GM20431 (cell line): ENCODE measurements around the gene NAB2.
"Not testable (repeated sequence)": the region's sequence is repeated elsewhere in the genome, so short reads cannot be mapped to it uniquely, and the experiment has no call there.

Source experiments
- in situ Hi-C: fragments of 300-500 bp; cut with MseI, MboI; formaldehyde crosslinking; loops from one replicate; pipeline ENCODE4 v1.15.0; 2020; ENCODE audit warnings: low sequenced_read_pairs; ENCODE audit not compliant: unreplicated experiment

NAB2 gene

GRCh38 chr12:57109207-57110103 lies 20.5 kb downstream of the NAB2 start:
- in situ Hi-C loops = loop anchor here (10.0 kb wide), 1 partner anchor 95 kb away; the partner anchor contains the start of gene TAC3

GRCh38 chr12:57110104-57111030 lies 21.5 kb downstream of the NAB2 start:
- in situ Hi-C loops = loop anchor here (10.0 kb wide), 1 partner anchor 96 kb away; the partner anchor contains the start of gene TAC3

GRCh38 chr12:57111031-57111734 lies 22.3 kb downstream of the NAB2 start, which contains the start of gene STAT6:
Gene STAT6 (minus strand): TSS chr12:57111362. CDS start chr12:57108278, 3,084 bp downstream.
- in situ Hi-C loops = loop anchor here (10.0 kb wide), 1 partner anchor 96 kb away; the partner anchor contains the start of gene TAC3

GRCh38 chr12:57112492-57113294 lies 23.8 kb downstream of the NAB2 start:
- in situ Hi-C loops = loop anchor here (10.0 kb wide), 1 partner anchor 98 kb away; the partner anchor contains the start of gene TAC3

GRCh38 chr12:57116580-57117281 lies 27.8 kb downstream of the NAB2 start:
- in situ Hi-C loops = loop anchor here (10.0 kb wide), 1 partner anchor 102 kb away; the partner anchor contains the start of gene TAC3

- in situ Hi-C loops = loop anchor here (10.0 kb wide), 1 partner anchor 104 kb away; the partner anchor contains the start of gene TAC3
These were observed 29.9 kb downstream of the NAB2 start for GRCh38 chr12:57118711-57119271.

GRCh38 chr12:57119294-57120085 lies 30.6 kb downstream of the NAB2 start:
- in situ Hi-C loops = loop anchor here (10.0 kb wide), 1 partner anchor 105 kb away; the partner anchor contains the start of gene TAC3

GRCh38 chr12:57120718-57121117 lies 31.8 kb downstream of the NAB2 start:
- in situ Hi-C loops = not testable (repeated sequence)

- in situ Hi-C loops = no loop called here
These were observed 34.9 kb downstream of the NAB2 start for GRCh38 chr12:57123813-57124212.

- in situ Hi-C loops = no loop called here
These were observed 35.5 kb downstream of the NAB2 start for GRCh38 chr12:57124261-57124877.

- in situ Hi-C loops = loop anchor here (5.0 kb wide), 1 partner anchor 51 kb away; no protein-coding TSS in a partner anchor
These were observed 37.1 kb downstream of the NAB2 start for GRCh38 chr12:57126061-57126460.

GRCh38 chr12:57126561-57126960 lies 37.6 kb downstream of the NAB2 start:
- in situ Hi-C loops = loop anchor here (5.0 kb wide), 1 partner anchor 51 kb away; no protein-coding TSS in a partner anchor

- in situ Hi-C loops = loop anchor here (5.0 kb wide), 1 partner anchor 50 kb away; no protein-coding TSS in a partner anchor
These were observed 38.3 kb downstream of the NAB2 start for GRCh38 chr12:57127101-57127725.

- in situ Hi-C loops = loop anchor here (5.0 kb wide), 1 partner anchor 49 kb away; no protein-coding TSS in a partner anchor
These were observed 39.0 kb downstream of the NAB2 start, which contains the start of gene LRP1 for GRCh38 chr12:57127726-57128518. Gene LRP1 (plus strand): TSS chr12:57128483. CDS start chr12:57128965, 482 bp downstream.
